GM23248 (cell line): ENCODE data around the gene NAIP.

Experiments used
- EZH2 ChIP-seq: fragments of 200-600 bp; sonication (generic); IDR thresholded peaks from 2 replicates; pipeline ENCODE4 v1.6.1; 2018; ENCODE audit warnings: antibody characterized with exemption, mild to moderate bottlenecking; ENCODE audit not compliant: insufficient read depth, poor library complexity, severe bottlenecking
- EZH2phosphoT487 ChIP-seq: fragments of 200-600 bp; sonication (generic); IDR thresholded peaks from 2 replicates; pipeline ENCODE4 v1.6.1; 2018; ENCODE audit warnings: antibody characterized with exemption, moderate library complexity, mild to moderate bottlenecking, low read depth; ENCODE audit not compliant: insufficient read depth

- TF ChIP-seq EZH2 (no peak), EZH2phosphoT487 (no peak)
Measured at GRCh38 chr5:71011194-71011792, 13.8 kb downstream of the NAIP start.
